HG03342 (cell line): Measurements from ENCODE around the gene QARS1.
A peak's percentile ranks its signal among the peaks of the same experiment; 100 is the strongest.

Experiments
- ATAC-seq: cut with Tn5 transposase; IDR thresholded peaks from one replicate; pipeline ENCODE4 v1.9.1; 2021; ENCODE audit warnings: mild to moderate bottlenecking, moderate library complexity; ENCODE audit not compliant: unreplicated experiment

The QARS1 gene

DNA sequence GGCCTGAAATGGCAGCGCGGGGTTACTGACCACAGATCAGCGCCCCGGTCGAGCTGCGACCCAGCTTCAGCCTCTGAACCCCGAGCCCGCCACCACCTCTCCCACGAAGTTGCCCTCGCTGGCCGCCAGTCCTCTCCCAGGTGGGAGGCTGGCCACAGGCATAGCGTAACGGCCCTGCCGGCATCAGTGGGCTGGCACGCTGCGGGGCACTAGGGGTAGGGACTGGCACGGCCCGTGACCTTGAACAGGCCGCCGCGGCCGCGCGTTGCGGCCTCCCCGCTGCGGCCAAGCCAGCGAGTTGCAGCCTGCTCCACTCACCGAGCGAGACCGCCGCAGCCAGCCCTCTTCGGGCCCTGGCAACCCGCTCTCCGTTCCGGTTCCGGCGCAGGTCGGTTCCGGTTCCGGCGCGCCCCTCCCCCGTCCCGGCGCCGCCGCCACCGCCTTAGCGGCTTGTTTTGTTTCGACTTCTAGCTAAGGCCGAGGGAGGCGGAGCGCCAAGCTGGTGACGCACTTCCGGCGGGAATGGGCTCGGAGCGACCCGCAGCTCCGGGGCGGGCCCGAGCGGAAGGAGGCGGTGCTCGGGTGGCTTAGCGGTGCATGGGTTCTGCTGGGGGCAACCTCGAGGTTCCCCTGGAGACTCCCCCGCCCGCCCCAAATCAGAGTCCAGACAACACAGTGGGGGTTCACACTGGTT is 16.0 kb upstream of the QARS1 start, which contains the start of gene USP19:
USP19 (minus strand) TSS at position 386 of the 694 bp plus-strand sequence. CDS start 1,678 bp downstream, outside the sequence.
- ATAC-seq = peak; percentile 92

DNA sequence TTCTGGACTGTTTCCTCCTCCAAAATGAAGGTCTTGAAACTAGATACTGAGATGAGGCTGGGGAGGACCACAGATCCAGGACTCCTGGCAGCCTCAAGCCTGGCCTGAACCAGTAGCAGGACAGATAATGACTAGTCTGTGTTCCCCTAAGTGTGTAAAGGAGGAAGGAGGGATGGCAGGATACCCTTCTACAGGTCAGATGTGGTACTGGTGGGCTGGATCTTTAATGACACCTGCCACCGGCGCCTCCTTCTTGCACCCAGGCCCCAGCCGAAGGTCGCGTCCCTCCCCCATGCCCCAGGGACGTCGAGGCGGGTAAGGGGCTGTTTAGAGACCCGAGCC is 15.5 kb upstream of the QARS1 start:
- peak; percentile 8 for ATAC-seq

DNA sequence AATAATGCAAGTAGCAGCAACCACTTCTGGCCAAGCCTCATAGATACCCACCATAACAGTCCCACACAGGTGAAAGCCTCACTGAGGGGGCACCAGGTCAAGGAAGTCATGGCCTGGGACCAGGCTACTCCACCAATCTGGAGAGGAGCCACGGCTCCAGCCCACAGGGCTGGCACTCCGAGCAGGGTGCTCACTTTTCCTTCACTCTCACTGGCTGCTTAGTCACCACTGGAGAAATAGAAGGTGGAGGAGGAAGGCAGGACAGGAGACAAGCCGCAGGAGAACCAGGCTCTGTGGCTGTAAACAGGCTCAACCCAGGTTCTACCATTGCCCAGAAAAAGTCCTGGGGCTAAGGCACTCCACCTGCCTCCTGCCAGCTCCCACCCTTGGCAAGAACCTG is 14.9 kb upstream of the QARS1 start:
- no peak for ATAC-seq

- ATAC-seq = no peak
Observed at GRCh38 chr3:49119036-49119435, 14.5 kb upstream of the QARS1 start.

DNA sequence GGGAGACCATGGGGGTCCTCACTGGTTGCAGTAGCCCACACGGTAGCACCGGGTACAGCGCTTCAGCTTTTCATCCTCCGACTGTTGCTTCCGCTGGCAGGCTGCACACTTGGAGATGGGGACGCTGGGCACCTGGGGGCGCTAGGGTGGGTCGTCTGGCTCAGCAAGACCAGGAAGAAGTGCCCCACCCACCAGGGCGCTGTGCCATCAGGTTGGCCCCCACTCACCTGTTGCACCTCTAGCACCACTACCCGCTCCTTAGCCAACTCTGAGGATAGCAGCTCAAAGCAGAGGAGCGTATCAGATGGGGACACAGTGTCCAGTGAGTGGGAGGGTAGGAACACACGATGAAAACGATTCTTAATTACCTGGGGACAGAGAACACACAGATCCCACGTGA is 7.7 kb upstream of the QARS1 start:
- no peak for ATAC-seq

GRCh38 chr3:49111347-49111746 is 6.8 kb upstream of the QARS1 start:
- ATAC-seq = no peak

GRCh38 chr3:49110780-49111179 is 6.2 kb upstream of the QARS1 start:
- no peak for ATAC-seq

DNA sequence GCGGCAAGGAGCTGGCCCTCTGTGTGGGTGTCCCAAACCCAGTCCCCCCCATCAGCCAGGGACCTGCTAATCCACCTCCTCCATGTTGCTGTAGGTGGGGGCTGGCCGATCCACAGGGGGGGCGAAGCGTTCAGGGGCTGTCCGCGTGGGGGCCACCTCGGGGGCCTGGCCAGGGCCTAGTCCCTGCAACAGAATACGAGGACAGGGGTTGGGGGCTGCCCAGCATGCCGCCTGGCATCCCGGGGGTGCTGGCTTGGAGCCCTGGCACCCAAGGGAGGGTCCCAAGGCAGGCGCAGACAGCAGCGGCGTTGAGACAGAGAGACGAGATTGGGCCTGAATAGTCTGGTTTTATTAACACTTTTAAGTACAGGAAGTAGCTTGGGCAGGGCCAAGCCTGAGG is 3.8 kb upstream of the QARS1 start:
- ATAC-seq = no peak

DNA sequence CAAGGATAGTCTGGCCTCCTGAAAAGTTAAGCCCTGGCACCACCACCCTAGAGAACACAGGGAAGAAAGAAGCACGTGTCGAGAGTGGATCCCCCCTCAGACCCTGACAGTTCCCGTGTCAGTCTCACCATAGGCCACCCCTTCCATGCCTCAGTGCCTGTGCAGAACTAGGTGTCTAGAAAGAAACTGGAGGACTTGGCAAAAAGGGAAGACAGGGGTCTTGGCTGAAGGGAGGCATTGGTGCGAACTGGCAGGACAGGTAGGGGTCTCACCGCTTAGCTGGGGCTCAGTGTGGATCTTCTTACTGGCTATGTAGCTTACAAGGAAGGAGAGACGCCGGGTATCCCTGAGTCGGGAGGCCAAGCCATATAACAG is 518 bp downstream of the QARS1 start:
- ATAC-seq = no peak

DNA sequence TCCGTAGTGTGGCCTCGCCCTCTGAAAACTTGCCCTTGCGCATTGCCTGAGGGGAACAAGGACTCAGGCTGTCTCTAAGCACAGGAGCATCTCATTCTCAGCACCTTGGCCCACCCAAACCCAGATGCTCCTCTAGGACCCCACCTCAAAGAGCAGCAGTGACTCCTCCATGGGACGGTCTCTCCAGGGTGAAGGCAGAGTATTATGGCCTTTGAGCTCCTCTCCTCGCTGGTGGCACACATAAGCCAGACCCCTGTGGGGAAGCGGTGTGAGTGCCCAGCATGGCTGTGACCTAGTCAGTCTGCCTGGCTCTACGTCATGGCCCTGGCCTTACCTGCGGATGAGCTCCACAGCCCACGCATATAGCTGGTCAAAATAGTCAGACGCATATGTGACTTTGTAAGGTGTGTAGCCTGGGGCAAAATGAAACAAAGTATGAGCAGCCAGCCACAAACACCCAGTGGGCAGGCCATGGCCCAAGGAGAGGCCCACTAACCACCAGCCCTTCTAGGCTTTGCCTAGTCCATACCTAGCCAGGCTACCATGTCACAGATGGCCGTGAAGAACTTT is 4.4 kb downstream of the QARS1 start:
- ATAC-seq = no peak

DNA sequence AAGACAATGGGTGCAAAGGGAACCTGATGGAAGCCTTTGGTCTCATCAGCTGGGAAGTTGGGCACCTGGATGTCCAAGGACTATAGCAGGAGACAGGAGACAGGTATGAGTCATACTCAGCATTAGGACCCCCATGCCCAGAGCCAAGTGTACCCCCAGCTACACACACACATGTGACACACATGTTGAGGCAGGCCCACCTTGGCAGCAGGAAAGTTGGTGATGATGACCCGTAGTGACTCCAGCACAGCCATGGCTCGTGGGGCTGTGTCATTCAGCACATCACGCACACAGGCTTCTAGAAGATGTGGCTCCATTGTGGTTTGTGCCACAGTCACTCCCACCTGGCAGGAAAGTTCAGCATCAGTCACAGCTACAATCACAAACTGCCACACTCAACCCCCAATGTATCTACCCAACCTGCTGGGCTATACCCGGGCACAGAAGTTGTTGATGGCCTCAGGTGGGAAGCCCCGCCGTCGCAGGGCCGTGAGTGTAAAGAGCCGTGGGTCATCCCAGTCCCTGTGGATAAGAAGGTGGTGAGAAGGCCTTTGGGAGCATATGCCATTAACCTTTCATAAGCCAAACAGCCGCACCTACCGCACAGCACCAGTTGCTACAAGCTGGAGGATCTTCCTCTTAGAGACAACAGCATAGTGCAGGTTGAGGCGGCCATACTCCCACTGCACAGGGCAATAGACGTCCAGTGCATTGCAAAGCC is 5.5 kb downstream of the QARS1 start:
- ATAC-seq = no peak

GRCh38 chr3:49098429-49098828 is 6.1 kb downstream of the QARS1 start:
- ATAC-seq = no peak

GRCh38 chr3:49093853-49094767 is 10.4 kb downstream of the QARS1 start, which contains the start of gene QRICH1:
QRICH1 (minus strand) TSS chr3:49094071; CDS start chr3:49077017, 17,054 bp downstream.
- peak; percentile 73 for ATAC-seq

DNA sequence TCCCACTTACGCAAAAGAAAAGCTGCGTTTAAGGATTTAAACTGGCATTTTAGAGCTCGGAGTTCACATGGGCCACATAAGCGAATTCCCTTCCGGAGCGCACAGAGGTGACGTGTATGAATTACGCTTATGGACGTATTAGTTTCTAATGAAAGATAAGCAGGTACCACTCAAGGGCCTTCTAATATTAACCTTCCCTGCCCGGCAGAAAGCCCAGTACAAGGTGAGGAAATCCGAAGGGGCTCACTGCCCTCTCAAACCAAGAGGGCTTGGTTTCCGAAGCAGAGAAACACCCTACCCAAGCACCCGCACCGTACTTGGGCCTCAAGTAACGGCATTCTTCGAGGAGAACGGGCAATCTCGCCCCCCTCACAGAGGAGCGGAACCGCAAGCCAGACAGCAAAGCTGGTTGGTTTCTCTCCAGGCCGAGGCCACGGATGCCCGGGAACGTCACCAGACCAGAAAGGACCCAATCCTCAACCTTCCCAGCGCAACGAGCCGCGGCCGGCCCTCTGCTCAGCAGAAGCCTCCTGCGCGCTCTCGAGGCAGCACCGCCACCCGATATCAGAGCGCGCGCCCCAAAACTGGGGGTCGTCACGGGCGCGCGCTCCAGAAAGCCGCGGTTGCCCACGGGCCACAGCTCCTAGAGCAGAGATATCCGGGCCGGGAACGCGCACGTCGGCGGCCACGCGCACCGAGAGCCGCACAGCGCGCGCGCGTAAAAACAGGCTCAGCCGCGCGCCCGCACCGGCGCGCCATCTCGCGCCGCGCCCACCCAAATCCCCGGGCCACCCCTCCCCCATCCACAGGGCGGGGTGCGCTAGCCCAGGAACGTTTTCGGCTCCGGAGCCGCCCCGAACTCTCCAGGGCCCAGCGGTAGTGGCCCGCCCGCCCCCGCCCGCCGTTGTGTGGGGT is 11.4 kb downstream of the QARS1 start:
- ATAC-seq = peak; percentile 30

DNA sequence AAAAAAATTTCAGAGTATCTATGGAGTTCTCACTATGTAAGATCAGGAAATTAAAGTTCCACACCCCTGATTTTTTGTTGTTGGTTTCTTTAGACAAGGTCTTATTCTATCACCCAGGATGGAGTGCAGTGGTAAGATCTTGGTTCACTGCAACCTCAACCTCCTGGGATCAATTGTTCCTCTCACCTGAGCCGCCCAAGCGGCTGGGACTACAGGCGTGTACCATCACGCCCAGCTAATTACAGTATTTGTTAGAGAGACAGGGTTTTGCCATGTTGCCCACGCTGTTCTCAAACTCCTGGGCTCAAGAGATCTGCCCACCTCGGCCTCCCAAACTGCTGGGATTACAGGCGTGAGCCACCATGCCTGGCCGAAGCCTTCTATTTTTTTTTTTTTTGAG is 23.1 kb downstream of the QARS1 start:
- ATAC-seq = no peak

DNA sequence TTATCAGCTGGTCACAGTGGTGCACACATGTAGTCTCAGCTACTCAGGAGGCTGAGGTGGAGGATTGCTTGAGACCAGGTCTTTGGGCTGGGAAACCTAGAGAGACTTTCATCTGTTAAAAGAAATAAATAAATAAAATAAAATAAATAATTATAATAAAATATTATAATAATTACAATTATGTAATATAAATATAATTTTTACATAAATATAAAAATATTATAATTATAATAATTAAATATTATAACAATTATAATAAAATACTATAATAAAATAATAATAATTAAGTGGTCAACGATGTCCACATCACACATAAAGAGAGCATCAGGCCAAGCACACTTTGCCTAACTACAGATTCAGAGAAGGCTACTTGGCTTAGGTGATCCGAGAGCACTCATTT is 25.3 kb downstream of the QARS1 start:
- no peak for ATAC-seq

DNA sequence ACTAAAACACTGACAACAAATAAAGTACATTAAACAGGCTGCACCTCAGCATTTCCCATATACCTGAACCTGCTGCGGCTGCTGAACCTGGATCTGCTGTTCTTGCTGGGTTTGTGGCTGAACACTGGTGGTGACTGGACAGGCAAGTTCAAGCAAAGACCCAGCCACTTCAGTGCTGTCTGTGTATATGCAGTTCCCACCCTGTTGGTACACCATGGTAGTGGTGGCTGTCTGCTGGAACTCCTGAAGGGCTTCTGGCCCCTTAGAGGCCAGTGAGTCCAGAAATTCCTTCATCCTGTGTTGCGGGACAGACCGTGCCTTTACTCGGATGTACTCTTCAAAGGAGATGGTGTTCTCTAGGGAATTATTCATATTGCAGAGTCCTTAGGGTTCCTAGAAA is 27.9 kb downstream of the QARS1 start:
- ATAC-seq = no peak

DNA sequence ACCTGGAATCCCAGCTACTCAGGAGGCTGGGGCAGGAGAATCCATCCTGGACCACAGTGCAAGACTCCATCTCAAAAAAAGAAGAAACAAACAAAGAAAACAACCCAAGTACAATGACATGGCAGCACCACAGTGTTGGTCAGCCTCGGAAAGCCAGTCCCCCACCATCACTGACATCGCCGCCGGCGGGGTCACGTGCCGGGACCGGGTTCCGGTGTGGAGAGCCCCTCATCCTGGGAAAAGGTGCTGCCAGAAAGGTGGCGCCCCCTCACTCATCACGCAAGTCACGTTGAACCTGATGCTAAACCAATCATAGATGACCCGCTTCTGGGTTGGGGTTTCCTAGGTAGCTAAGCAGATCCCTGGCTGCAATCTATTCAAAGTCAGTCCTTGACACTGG is 28.4 kb downstream of the QARS1 start:
- ATAC-seq = no peak

- ATAC-seq = no peak
Observed at GRCh38 chr3:49058011-49058410, 46.5 kb downstream of the QARS1 start.

- no peak for ATAC-seq
Observed at GRCh38 chr3:49057268-49057667, 47.3 kb downstream of the QARS1 start.
